CD14-positive monocyte (primary cell): ENCODE data around the gene PIK3R2. TPM values are rescaled to one million over a fixed set of nuclear protein-coding genes. Genes with fewer than 3 reads are reported as not detected.
A peak's percentile ranks its signal among the peaks of the same experiment; 100 is the strongest.
"Not testable (repeated sequence)": the region's sequence is repeated elsewhere in the genome, so short reads cannot be mapped to it uniquely, and the experiment has no call there.

Experiments
- DNase-seq, 3 donors: peaks; one replicate each; pipeline ENCODE4 v3.0.0-alpha.2; 2011 to 2022
- H2AFZ ChIP-seq: 2 replicates; pipeline ENCODE4 v1.6.0; 2012; ENCODE audit warnings: mild to moderate bottlenecking, low read depth, low read length, inconsistent platforms; ENCODE audit not compliant: insufficient read depth, poor library complexity, severe bottlenecking
- H3K27ac ChIP-seq, 2 donors: 1 replicate in 1 of 2; 2 replicates in 1 of 2; pipeline ENCODE4 v1.5.1; 2012 to 2013; ENCODE audit warnings: low read length in 2 of 2, control low read depth in 1 of 2, inconsistent platforms in 1 of 2, low read depth in 1 of 2, mild to moderate bottlenecking in 1 of 2
- H3K27me3 ChIP-seq, 2 donors: one replicate each; pipeline versions ENCODE4 v1.6.0 to v1.6.1; 2011 to 2013; ENCODE audit warnings: low read length in 2 of 2; ENCODE audit not compliant: control insufficient read depth in 2 of 2, insufficient read depth in 2 of 2
- H3K36me3 ChIP-seq, 2 donors: replicated peaks in 1 of 2; 1 replicate in 1 of 2; 2 replicates in 1 of 2; pipeline versions ENCODE4 v1.5.1 to v1.6.1; 2012 to 2013; ENCODE audit warnings: low read length in 2 of 2, control low read depth in 1 of 2, inconsistent platforms in 1 of 2, mild to moderate bottlenecking in 1 of 2; ENCODE audit not compliant: insufficient read depth in 2 of 2, control insufficient read depth in 1 of 2
- H3K4me1 ChIP-seq, 2 donors: 1 replicate in 1 of 2; 2 replicates in 1 of 2; pipeline versions ENCODE4 v1.5.1 to v1.6.1; 2012 to 2013; ENCODE audit warnings: low read length in 2 of 2, control low read depth in 1 of 2, inconsistent platforms in 1 of 2, mild to moderate bottlenecking in 1 of 2, moderate library complexity in 1 of 2; ENCODE audit not compliant: insufficient read depth in 2 of 2, control insufficient read depth in 1 of 2
- H3K4me2 ChIP-seq: replicated peaks from 2 replicates; pipeline ENCODE3; 2012; ENCODE audit warnings: low read length, moderate library complexity, mild to moderate bottlenecking; ENCODE audit not compliant: poor library complexity, severe bottlenecking; ENCODE audit errors: extremely low read depth
- H3K4me3 ChIP-seq, 3 experiments: fragments of 200-600 bp in 1 of 3; sonication (generic) in 1 of 3; replicated peaks in 1 of 3; 1 replicate in 2 of 3; 2 replicates in 1 of 3; pipeline ENCODE4 v1.5.1; 2011 to 2013; ENCODE audit warnings: low read length in 3 of 3, mild to moderate bottlenecking in 3 of 3, control low read depth in 2 of 3, low read depth in 2 of 3, inconsistent platforms in 1 of 3, moderate library complexity in 1 of 3
- H3K79me2 ChIP-seq: 2 replicates; pipeline ENCODE4 v1.6.0; 2012; ENCODE audit warnings: mild to moderate bottlenecking, control low read depth, inconsistent platforms, low read length, moderate library complexity; ENCODE audit not compliant: insufficient read depth
- H3K9ac ChIP-seq: 2 replicates; pipeline ENCODE4 v1.6.0; 2017; ENCODE audit warnings: low read length, mild to moderate bottlenecking; ENCODE audit not compliant: insufficient read depth, poor library complexity, severe bottlenecking
- H3K9me3 ChIP-seq, 2 donors: replicated peaks in 1 of 2; 1 replicate in 1 of 2; 2 replicates in 1 of 2; pipeline versions ENCODE4 v1.5.1 to v1.6.1; 2012 to 2013; ENCODE audit warnings: low read length in 2 of 2, control low read depth in 1 of 2; ENCODE audit not compliant: control insufficient read depth in 1 of 2, insufficient read depth in 1 of 2
- H4K20me1 ChIP-seq: 2 replicates; pipeline ENCODE4 v1.6.0; 2012; ENCODE audit warnings: mild to moderate bottlenecking, low read length, control low read depth, moderate library complexity; ENCODE audit not compliant: insufficient read depth
- H3K27ac Mint-ChIP-seq, 7 donors: one replicate each; pipeline ENCODE4 v1.8.0; 2020; ENCODE audit warnings: mild to moderate bottlenecking in 7 of 7, mixed read lengths in 7 of 7, moderate library complexity in 6 of 7, inconsistent platforms in 2 of 7
- H3K27me3 Mint-ChIP-seq, 3 donors: one replicate each; pipeline ENCODE4 v1.8.0; 2021 to 2022; ENCODE audit warnings: low read depth in 3 of 3, mild to moderate bottlenecking in 3 of 3, mixed read lengths in 3 of 3, moderate library complexity in 3 of 3, inconsistent platforms in 1 of 3
- H3K36me3 Mint-ChIP-seq, 2 donors: one replicate each; pipeline ENCODE4 v1.8.0; 2020; ENCODE audit warnings: mixed read lengths in 2 of 2, inconsistent platforms in 1 of 2, mild to moderate bottlenecking in 1 of 2
- H3K4me1 Mint-ChIP-seq: one replicate; pipeline ENCODE4 v1.8.0; 2020; ENCODE audit warnings: mild to moderate bottlenecking, mixed read lengths
- H3K4me3 Mint-ChIP-seq, 2 donors: one replicate each; pipeline ENCODE4 v1.8.0; 2020; ENCODE audit warnings: mild to moderate bottlenecking in 2 of 2, mixed read lengths in 2 of 2, moderate library complexity in 1 of 2
- H3K9me3 Mint-ChIP-seq, 7 donors: one replicate each; pipeline ENCODE4 v1.8.0; 2020 to 2022; ENCODE audit warnings: mixed read lengths in 7 of 7, mild to moderate bottlenecking in 6 of 7, moderate library complexity in 6 of 7, inconsistent platforms in 2 of 7
- WGBS: methylation state at CpG from one replicate; pipeline ENCODE4 v1.1.5; 2013; ENCODE audit warnings: missing lambda C conversion rate; ENCODE audit not compliant: insufficient coverage; 5-methylcytosine and 5-hydroxymethylcytosine counted together
- intact Hi-C, 2 donors: fragments of 100-400 bp; cut with micrococcal nuclease; formaldehyde crosslinking; loops; one replicate each; pipeline versions ENCODE4 v1.15.0 to v1.15.1; 2023
- polyA minus RNA-seq: library from RNA; depleted of rRNA, polyadenylated mRNA; stranded (reverse); fragments of >200 nt; gene quantifications from 2 replicates; pipeline ENCODE4 v1.2.3, GENCODE V29; 2012
- polyA plus RNA-seq, 3 donors: library from polyadenylated mRNA; depleted of rRNA in 1 of 3; unstranded in 2 of 3; stranded (reverse) in 1 of 3; fragments of 300-500 nt in 2 of 3; fragments of >200 nt in 1 of 3; fragmentation: Illumina TruSeq in 2 of 3; gene quantifications; 1 replicate in 2 of 3; 2 replicates in 1 of 3; pipeline ENCODE4 v1.2.3, GENCODE V29; 2012 to 2021
- total RNA-seq, 12 experiments: library from RNA in 1 of 12; stranded (reverse) in 1 of 12; fragments of 120-200 nt in 1 of 12; gene quantifications; one replicate each; pipeline ENCODE4 v1.2.4 and lab custom pipeline; 2013 to 2026; ENCODE audit warnings: mixed read lengths in 6 of 12, inconsistent platforms in 1 of 12
- TF ChIP-seq, protein P1 (sequence below): fragments of 200-600 bp; IDR thresholded peaks from one replicate; pipeline ENCODE4 v1.8.0; 2022; ENCODE audit warnings: antibody characterized with exemption, mild to moderate bottlenecking

PIK3R2 gene
- total RNA-seq (2013), result 5.4 TPM
- polyA plus RNA-seq (1 to 10 TPM in 2 of 3 donors, under 1 TPM in 1; 0.99 to 7.7 (median 2.0) TPM), polyA minus RNA-seq (5.5 and 11.2 TPM in 2 replicates), total RNA-seq (lab: John Stamatoyannopoulos, UW) (0 to 0.43 (median 0.12) reads per million in 11 experiments)

DNA sequence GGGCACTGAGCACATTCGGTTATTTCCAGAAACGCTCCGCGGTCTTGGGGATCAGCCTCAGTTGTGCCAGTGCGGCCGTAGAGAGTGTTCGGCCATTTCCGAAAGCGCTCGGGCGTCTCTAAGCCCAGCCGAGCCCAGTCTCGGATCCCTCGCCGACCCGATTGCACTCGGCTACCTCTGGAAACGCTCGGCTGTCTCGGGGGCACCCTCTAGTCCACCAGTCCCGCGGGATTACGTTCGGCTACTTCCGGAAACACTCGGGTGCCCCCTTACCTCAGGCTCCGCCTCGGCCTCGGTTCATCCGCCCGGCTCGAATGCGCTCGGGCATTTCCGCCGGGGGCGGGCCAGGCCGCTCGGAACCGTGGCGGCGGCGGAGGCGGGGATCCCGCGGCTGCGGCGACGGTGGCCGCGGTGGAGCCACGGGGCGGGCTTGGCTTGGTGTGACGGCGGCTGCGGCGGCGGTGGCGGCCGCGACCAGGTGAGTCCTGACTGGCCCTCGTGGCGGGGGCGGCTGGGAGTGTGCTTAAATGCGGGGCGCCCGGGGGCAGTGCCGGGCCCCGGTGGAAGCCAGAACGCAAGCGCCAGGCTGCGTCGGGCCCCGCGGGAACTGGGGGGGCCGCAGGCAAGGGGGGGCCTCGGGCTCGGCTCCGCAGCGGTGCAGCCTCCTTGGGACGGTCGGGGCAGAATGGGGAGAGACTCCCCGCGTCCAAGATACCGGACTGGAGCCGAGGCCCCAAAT, at the start of gene PIK3R2:
PIK3R2 (plus strand) TSS at position 347 of the 739 bp plus-strand sequence. CDS start 2,717 bp downstream, outside the sequence.
- under 1% methylated on average over 86 of the region's 86 CpGs for WGBS
- Histone ChIP-seq H3K4me2 (peak within 1 kb of the TSS; percentile 98), H3K27me3 (no peaks in the 10 kb centered on the region), H3K9ac (peak within 1 kb of the TSS; percentile 95), H3K4me3 (peak within 1 kb of the TSS; percentile 65 to 92 (median 89)), H3K9me3 (no peaks in the 10 kb centered on the region), H3K36me3 (peaks cover 26 to 37% of the 10 kb centered on the region in 2 donors), H4K20me1 (peaks cover 37% of the 10 kb centered on the region), H3K79me2 (peaks cover 13% of the 10 kb centered on the region), H3K27ac (peak within 1 kb of the TSS; percentile 94 to 100), H2AFZ (peak within 1 kb of the TSS; percentile 91), H3K4me1 (peaks cover 31 to 44% of the 10 kb centered on the region in 2 donors)
- H3K4me1 Mint-ChIP-seq, result peaks cover 37% of the 10 kb centered on the region
- H3K9me3 Mint-ChIP-seq, result peaks cover 0 to 1% (median 0%) of the 10 kb centered on the region in 7 donors
- peaks cover 0 to 2% (median 1%) of the 10 kb centered on the region in 3 donors for H3K27me3 Mint-ChIP-seq
- peak within 1 kb of the TSS; percentile 87 to 93 for H3K4me3 Mint-ChIP-seq
- peaks cover 21 to 39% of the 10 kb centered on the region in 2 donors for H3K36me3 Mint-ChIP-seq
- H3K27ac Mint-ChIP-seq, result peak within 1 kb of the TSS; percentile 95 to 99 (median 97)
- TF ChIP-seq, protein P1, sequence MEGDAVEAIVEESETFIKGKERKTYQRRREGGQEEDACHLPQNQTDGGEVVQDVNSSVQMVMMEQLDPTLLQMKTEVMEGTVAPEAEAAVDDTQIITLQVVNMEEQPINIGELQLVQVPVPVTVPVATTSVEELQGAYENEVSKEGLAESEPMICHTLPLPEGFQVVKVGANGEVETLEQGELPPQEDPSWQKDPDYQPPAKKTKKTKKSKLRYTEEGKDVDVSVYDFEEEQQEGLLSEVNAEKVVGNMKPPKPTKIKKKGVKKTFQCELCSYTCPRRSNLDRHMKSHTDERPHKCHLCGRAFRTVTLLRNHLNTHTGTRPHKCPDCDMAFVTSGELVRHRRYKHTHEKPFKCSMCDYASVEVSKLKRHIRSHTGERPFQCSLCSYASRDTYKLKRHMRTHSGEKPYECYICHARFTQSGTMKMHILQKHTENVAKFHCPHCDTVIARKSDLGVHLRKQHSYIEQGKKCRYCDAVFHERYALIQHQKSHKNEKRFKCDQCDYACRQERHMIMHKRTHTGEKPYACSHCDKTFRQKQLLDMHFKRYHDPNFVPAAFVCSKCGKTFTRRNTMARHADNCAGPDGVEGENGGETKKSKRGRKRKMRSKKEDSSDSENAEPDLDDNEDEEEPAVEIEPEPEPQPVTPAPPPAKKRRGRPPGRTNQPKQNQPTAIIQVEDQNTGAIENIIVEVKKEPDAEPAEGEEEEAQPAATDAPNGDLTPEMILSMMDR, result peak; percentile 43
- intact Hi-C loops, result loop anchor here (5.0 to 10.0 kb wide), 4 partner anchors 36 to 146 kb away; partner anchors contain the start of genes ARRDC2 (in 1 of the 2), MPV17L2 (in 1 of the 2) and RAB3A (in 1 of the 2)
- peak; percentile 96 to 98 (median 96) for DNase-seq

DNA sequence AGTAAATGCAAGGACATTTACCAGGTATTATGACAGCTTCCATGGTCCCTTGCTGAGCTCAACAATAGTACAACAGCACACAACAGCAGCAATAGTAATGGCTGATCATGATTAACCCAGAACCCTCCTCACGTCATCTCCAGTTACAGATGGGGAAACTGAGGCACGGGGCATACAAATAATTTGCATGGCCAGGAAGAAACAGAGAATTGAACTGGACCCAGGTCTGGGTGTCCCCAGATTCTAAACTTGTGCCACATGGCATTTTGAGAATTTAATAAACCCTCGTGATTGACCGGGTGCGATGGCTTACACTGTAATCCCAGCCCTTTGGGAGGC, 48.2 kb upstream of the PIK3R2 start:
- WGBS, result 65% methylated on average over 5 of the region's 5 CpGs
- no peaks in the 10 kb centered on the region for H3K9me3 ChIP-seq
- H3K4me1 ChIP-seq, result peaks cover 43 to 49% of the 10 kb centered on the region in 2 donors
- no peak for DNase-seq
- Mint-ChIP-seq H3K27me3 (peaks cover under 1 to 6% (median 5%) of the 10 kb centered on the region in 3 donors), H3K9me3 (peaks cover 0 to under 1% (median 0%) of the 10 kb centered on the region in 7 donors), H3K4me3 (peak overlapping the region; percentile 72 to 89), H3K4me1 (peaks cover 41% of the 10 kb centered on the region), H3K36me3 (peaks cover 7 to 14% of the 10 kb centered on the region in 2 donors), H3K27ac (peak overlapping the region in 6 of 7 donors; percentile 53 to 85 (median 71))
- H3K36me3 ChIP-seq, result no peaks in the 10 kb centered on the region
- intact Hi-C loops, result no loop called here
- peak overlapping the region in 1 of 2 donors; percentile 46 for H3K27ac ChIP-seq
- TF ChIP-seq, protein P1, result no peak
- H3K79me2 ChIP-seq, result peaks cover 2% of the 10 kb centered on the region
- H2AFZ ChIP-seq, result peak overlapping the region; percentile 77
- no peaks in the 10 kb centered on the region for H4K20me1 ChIP-seq
- H3K9ac ChIP-seq, result peak overlapping the region; percentile 10
- H3K4me2 ChIP-seq, result peak overlapping the region; percentile 73
- H3K4me3 ChIP-seq, result peak overlapping the region; percentile 43 to 73 (median 60)
- H3K27me3 ChIP-seq, result no peaks in the 10 kb centered on the region

DNA sequence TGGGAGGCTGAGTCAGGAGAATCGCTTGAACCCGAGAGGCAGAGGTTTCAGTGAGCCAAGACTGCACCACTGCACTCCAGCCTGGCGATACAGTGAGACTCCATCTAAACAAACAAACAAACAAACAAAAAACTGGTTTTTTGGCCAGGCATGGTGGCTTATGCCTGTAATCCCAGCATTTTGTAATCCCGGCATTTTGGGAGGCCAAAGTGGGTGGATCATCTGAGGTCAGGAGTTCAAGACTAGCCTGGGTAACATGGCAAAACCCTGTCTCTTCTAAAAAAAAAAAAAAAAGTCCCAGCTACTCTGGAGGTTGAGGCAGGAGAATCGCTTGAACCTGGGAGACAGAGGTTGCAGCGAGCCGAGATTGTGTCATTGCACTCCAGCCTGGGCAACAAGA, 47.7 kb upstream of the PIK3R2 start:
- H4K20me1 ChIP-seq, H3K9me3 ChIP-seq, H3K79me2 ChIP-seq, H3K27ac ChIP-seq, H3K27me3 Mint-ChIP-seq, H3K4me3 ChIP-seq, intact Hi-C loops, H2AFZ ChIP-seq, H3K27me3 ChIP-seq, H3K36me3 ChIP-seq, H3K9ac ChIP-seq, H3K27ac Mint-ChIP-seq, H3K4me3 Mint-ChIP-seq, H3K9me3 Mint-ChIP-seq, DNase-seq, H3K4me2 ChIP-seq: not testable (repeated sequence)
- WGBS, result 80% methylated on average over 2 of the region's 7 CpGs
- H3K4me1 ChIP-seq, result peaks cover 42 to 49% of the 10 kb centered on the region in 2 donors
- Mint-ChIP-seq H3K36me3 (peaks cover 6 to 14% of the 10 kb centered on the region in 2 donors), H3K4me1 (peaks cover 39% of the 10 kb centered on the region)
